ENCODE measurements around the gene DHX57.

DHX57 gene

GRCh38 chr2:38748391-38748790 is 127.3 kb downstream of the DHX57 start:
- no peak for DNase-seq

GRCh38 chr2:38747819-38748218 is 127.9 kb downstream of the DHX57 start:
- DNase-seq = no peak
